DMS114 treated with DMSO at 0.1 percent for 48 hours (cell line): ENCODE measurements around the gene SLC2A13.
A peak's percentile ranks its signal among the peaks of the same experiment; 100 is the strongest.
"Not testable (repeated sequence)": the region's sequence is repeated elsewhere in the genome, so short reads cannot be mapped to it uniquely, and the experiment has no call there.

Experiments
- DNase-seq: peaks from one replicate; lab custom pipeline; 2025; ENCODE audit not compliant: unreplicated experiment; lab: John Stamatoyannopoulos, UW

Gene SLC2A13

DNA sequence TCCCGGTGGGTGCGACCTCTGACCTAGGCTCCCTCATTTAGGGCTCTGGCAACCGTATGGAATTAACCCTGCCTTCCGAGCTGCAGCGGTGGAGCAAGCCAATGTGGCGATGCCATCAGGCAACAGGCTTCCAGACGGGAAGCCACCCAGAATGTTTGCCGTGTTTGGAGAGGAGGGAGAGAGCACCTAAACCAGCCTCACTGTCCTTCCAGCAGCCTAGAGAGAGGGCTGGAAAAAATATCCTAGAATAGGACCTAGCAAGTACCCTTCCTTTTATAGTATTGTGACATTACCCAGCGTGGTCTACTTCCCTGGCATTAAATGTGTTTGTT, 287 bp upstream of the SLC2A13 start:
- peak; percentile 46 for DNase-seq

DNA sequence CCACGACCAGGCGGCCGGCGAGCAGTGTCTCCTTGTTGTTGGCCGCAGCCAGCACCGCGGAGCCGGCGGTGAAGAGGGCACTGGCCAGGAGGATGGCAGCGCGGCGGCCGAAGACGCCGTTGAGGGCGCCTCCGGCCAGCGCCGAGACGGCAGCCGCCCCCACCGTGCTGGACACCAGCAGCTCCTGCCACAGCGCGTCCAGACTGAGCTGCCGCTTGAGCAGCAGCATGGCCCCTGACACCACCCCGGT, 691 bp downstream of the SLC2A13 start:
- no peak for DNase-seq

DNA sequence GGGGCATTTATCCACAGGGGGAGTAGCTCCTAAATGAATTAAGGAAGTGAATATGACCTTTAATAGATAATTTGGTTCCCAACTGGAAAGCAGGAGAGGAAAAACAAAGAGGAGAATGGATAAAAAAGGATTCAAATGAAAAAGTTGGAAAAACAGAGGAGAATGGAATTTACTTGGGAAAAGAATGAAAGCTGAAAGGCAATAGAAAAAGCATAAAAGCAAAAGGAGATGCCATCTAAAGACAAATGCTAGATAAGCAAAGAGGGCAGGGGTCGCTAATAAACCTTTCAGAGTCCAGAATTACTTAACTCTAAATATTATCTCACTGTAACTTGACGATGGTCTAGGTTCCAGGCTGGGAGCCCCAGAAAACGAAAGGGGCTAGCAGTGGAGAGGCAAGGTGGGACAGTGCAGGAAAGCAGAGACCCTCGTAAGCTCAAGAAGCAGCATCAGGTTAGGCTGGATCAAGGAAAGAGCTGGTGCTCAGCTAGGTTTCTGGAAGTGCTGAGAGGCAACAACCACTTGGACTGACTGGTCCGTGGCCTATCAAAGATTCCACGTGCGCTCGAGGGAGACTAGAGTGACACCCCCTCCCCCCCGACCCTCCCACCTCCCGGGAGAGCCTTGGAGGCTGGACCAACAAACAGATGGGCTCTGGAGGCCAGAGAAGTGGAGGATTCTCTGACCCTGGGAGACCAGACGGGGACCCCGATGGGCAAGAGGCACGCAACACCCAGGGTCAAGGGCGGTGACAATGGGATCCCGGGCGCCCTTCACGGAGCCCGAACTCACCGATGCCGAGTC, 1.2 kb downstream of the SLC2A13 start:
- no peak for DNase-seq

DNA sequence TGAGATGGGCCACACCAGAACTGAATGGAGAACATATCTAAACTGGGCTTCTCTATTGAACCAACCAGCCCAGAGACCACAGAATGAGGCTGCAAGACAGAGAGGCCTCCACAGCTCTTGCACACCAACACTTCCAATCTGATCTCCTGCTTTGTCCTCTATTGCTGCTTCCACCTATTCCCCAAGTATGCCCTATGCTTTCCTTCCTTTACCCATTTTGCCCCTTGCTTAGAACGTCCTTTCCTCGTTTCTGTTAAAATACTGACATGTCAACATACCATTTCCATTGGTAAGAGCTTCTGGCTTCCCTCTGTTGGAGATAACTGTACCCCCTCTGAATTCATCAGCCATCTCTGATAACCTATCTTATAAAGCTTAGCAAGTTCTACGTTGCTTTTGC, 2.8 kb downstream of the SLC2A13 start:
- DNase-seq = no peak

DNA sequence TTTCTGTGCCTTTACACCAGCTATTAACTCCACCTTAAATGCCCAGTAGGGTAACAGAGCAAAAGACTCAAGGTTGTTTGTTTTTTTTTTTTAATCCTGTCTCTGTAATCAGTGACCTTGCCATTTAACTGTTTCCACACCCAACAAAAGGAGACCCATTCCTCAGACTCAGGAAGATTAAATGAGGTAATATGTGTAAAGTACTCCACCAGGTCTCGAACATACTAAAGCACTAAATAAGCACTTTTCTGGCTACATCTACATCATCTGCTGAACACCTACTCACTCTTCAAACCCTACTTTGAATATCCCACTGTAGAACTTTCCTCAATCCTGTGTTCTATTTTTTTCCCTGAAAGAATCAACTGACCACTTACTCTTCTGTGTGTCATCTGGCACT, 4.1 kb downstream of the SLC2A13 start:
- DNase-seq = no peak

DNA sequence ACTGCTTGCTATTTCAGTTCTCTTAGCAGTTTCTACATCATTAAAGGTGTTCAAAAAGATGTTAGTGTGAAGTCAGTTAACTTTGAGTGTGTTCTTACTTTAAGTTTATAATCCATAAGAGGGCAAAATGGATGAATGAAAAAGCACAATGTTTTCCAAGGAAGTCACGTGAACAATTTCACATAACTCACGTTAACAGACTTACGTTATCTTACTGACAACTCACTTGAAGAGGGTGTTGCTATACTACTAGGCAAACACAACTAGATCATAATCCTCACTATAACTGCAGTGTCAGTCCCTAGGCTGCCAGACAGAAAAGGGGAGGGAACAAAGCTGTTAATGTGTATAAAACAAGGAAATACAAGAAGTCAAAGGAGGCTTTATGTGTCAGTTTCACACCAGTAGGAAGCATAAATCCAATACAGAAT, 6.4 kb downstream of the SLC2A13 start:
- DNase-seq = no peak

DNA sequence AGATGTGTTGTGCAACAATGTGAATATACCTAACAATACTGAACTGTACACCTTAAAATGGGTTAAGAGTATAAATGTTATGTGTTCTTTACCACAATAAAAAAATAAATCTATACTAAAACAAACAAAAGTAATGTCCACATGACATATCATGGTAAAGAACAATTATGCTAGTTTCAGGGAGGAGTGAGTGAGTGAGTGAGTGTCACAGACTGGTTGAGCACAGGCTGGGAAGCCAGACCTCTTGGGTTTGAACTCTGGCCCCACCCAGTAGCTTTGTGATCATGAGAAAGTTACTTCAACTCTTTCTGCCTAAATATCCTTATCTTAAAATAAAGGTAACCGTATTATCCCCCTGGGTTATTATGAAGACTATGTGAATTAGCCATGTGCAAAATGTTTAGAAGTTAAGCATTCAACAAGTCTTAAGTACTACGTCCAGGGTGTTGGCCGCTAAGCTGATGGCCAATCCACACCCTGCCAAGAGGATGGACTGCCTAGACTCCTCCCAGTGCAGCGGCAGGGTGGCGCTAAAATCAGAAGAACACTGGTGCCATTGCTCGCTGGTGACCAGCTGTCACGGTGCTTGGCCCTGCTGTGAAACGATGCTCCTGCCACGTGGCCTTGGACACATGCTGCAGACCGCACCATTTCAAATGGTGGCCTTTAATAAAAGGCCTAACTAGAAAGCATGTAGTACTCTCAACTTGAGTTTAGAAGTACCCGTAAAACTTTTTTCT, 7.3 kb downstream of the SLC2A13 start:
- DNase-seq = no peak

DNA sequence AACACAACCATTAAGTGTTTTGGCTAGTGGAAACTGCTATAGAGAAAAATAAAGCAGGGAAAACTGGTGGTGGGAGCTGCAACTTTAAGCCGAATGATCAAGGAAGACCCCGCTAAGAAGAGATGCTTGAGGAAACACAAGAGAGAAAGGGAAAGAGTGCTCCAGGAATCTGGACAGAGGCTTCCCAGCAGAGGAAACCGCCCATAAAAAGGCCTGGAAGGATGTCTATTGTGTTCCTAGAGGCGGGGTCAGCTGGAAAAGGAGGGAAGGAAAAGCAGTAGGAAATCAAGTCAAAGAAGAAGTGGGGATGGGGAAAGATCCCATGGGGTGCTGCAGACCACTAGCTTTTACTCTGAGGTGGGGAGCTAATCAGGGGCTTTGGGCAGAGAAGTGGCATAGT, 12.4 kb downstream of the SLC2A13 start:
- no peak for DNase-seq

DNA sequence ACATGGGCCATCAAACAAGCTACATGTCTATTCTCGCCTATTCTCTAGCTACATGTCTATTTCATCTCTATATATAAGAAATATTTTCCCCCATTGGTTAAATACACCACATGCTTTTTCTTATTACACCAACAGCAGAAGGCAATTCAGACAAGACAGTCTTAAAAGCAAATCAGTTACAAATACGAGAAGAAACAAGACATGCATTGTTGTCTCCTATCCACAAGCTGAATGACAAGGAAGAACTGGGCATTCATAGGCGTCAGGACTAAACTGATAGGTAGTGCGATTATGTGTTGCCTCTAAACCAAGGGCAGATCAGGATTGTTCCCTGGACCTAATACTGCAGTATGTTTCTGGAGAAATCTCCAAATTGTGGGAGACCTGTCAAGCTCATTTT, 19.4 kb downstream of the SLC2A13 start:
- no peak for DNase-seq

DNA sequence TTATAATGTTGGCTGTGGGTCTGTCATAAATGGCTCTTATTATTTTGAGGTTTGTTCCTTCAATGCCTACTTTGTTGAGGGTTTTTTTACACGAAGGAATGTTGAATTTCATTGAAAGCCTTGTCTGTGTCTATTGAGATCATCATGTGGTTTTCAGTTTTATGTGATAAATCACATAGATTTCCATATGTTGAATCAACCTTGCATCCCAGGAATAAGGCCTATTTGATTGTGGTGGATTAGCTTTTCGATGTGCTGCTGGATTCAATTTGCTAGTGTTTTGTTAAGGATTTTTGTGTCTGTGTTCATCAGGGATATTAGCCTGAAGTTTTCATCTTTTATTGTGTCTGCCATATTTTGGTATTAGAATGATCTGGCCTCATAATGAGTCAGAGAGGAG, 27.6 kb downstream of the SLC2A13 start:
- no peak for DNase-seq

DNA sequence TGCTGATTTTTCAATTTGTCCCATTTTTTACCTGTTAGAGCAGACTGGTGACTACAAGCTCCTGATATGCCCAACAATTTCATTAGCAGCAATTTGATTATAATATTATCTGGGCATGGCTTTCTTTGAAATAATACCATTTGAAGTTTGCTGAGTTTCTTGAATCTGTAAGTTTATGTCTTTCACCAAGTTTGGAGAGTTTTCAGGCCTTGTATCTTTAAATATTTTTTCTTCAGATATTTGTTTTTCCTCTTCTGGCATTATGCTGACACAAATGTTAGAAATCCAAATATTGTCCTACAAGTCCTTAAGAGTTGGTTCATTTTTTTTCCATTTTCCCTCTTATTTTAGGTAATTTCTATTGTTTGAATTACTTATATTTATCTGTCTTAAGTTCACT, 30.4 kb downstream of the SLC2A13 start:
- no peak for DNase-seq

DNA sequence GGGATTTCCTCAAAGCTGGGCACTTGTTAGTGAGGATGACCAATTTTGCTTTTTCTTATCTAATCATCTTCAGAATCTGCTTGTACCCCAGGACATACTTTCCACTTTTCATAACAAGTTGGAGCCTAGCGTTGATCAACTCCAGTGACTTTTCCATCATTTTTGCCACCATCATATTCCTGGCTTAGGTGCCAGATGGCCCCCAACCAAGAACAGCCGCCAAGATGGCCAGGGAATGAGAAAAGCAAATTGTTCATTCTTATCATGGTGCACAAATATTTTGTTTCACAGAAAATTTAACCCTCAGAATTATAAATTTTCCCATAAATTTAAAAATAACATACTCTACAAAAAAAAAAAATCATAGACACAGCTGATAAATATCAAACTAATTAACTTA, 37.5 kb downstream of the SLC2A13 start:
- DNase-seq = no peak

DNA sequence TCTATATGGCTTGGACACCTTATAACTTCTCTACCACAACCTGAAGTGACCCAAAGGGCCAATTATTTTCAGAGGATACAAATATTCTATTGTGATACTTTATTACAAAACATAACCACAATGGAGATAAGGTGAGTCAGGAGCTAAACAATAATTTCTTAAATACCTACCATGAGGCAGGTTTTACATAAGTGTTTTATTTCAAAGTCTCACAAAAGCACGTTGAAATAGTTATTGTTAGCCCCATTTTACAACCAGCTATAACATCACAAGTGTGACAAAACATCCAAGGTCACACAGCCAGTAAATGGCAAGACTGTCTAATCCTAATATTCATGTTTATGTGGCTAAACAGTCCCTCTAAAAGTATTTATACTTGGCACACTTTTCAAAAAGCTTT, 40.2 kb downstream of the SLC2A13 start:
- DNase-seq = no peak

DNA sequence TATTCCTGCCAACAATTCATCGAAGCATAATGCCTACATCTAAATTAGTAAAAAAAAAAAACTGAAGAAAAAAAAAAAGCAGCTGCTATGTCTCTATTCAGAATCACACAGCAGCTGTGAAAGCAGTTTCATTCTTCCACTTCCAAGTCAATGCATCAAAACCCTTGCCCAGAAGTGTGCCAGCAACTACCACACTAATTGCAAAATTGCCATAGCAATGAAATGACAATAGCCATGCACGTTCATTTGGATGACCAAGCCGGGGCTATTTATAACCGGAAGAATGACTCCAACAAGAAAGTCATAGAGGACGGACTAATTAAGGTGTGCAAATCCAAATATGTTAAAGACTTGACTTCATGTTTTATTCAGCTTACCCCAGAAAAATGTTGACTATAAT, 42.5 kb downstream of the SLC2A13 start:
- DNase-seq = no peak

DNA sequence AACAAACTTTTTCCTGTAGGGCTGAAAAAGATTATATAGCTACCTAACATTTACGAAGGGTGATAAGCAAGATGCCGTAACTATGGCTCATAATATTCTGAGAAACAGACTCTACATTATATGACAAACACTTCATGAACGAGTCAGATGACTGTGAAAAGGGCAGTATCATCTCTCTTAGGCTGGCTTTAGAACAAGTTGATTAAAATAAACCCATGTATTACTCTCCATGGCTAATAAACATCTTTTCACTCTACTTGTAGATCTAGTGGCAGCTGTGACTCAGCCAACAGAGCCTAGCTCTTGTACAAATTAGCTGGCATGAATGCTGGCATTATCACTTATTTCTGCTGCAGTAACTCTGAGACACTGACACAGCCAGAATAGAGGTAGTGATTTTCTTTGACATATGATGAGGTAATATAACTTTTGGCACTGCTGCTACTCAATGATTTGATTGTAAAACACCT, 47.1 kb downstream of the SLC2A13 start:
- DNase-seq = no peak

DNA sequence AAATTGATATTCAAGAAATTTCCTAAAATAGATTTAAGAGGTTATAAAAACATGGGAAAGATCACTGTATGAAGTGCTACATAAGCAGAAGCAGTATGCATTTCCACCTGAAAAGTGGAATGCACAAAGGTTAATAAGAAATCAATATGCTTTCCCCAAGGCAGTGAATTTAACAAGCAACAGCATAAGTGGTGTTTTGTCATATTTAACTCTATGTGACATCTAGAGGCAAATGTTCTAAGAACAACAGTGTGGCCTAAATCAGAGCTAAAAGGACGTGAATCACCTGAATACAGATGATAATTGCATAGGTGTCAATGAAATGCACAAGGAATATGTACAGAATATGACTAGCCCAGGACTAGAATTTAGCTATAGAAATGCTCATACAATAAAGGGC, 49.5 kb downstream of the SLC2A13 start:
- DNase-seq = no peak

DNA sequence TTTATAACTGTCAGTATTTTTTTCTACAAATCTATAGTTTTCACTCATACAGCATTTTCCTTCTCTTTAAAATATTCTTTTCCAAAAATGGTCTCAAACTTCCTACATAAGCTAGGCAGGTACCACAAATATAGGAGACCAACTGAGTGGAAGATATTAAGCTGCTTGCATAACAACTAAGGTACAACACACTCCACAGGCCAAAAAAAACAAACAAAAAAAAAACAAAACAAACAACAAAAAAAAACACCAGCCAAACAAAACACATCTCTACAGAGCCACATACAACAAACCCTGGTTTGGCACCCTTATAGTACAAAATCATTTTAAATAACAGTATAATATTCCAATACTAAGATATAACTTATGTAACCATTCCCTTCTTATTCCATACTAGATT, 50.1 kb downstream of the SLC2A13 start:
- DNase-seq = no peak

DNA sequence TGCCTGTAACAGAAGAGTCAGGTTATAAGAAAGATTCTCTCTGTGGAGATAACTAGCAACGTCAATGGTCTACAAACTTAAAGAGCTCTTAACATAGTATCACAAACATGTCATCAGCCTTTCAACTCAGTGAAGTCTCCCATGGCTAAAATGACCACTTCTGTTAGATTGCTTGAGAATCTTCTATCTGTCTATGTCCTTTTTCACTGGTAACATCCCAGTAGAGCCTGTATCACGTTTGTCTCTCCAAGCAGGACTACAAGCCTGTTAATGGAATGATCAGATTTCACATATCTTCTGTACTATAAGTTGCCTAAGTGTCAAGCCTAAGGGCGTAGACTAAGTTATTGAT, 50.7 kb downstream of the SLC2A13 start:
- no peak for DNase-seq

DNA sequence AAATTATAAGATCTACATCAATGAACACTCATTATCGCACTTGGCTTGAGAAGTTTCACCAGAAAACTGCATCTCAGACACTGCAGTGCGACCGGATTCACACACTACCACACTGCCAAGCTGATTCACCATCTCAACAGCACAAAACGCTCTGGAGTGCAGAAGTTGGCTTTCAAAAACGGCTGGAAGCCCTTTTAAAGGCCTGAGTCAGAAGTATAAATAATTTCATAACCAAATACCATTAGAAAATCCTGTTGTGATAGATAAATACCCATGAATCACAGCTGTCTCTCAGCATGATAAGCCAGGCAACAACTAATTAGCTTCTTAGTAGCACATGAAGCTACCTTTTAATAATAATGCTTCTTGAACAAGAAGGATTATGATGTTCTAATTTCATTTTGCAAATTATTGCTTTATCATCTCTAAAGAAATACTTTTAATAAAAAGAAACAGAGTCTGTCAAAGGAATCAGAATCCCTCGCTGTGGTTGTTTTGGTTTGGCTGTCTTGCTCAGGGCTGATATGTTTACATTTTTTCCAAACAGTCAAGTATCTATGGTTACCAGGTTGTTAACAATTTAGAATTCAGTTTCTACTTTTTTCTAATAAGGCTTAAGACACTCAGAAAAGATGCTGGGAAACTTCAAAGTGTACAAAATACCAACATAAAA, 51.2 kb downstream of the SLC2A13 start:
- DNase-seq = no peak

DNA sequence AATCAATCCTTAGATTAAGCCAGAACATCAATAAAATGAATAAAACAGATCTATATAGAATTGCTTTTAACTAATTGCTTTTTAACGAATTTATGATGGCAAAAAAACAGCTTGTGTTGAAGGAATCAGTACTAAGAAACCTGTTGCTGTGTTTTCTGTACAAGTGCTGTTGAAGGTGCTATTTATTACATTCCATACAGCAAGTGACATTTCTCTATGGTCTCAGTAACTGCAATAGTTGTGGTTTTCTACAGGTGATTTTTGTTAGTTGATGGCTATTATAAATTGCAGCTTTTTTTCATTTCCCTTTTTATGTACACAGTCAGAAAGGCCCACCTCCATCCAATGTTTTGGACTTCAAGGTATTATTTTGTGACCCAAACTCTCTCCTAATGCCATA, 56.6 kb downstream of the SLC2A13 start:
- DNase-seq = no peak

DNA sequence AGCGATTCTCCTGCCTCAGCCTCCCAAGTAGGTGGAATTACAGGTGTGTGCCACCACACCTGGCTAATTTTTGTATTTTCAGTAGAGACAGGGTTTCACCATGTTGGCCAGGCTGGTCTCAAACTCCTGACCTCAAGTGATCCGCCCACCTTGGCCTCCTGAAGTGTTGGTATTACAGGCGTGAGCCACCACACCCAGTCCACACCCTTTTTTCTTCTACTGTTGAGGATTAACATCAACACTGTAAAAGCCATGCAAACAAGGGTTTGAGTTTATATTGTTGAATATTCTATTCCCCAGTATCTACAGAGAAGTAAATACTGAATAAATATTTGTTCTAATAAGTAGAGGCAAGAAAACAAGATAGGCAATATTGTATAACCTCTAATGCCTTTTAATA, 58.9 kb downstream of the SLC2A13 start:
- not testable (repeated sequence) for DNase-seq

DNA sequence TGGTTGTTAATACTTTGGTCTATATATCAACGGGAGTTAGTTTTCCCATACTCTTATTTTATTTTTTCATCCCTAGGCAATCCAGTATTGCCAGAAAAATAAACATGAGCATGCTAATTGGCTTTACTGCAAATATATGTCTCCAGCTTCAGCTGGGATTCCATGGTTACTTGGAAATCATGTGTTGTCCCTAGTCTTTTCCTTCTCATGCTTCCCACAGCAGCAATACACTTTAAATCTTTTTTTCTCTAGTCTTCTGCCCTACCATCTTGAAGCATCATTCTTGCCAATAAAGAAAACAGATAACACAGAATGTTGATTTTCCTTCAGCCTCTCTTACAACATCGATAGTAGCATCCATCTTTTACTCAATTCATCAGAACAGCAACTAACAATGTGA, 60.2 kb downstream of the SLC2A13 start:
- no peak for DNase-seq

DNA sequence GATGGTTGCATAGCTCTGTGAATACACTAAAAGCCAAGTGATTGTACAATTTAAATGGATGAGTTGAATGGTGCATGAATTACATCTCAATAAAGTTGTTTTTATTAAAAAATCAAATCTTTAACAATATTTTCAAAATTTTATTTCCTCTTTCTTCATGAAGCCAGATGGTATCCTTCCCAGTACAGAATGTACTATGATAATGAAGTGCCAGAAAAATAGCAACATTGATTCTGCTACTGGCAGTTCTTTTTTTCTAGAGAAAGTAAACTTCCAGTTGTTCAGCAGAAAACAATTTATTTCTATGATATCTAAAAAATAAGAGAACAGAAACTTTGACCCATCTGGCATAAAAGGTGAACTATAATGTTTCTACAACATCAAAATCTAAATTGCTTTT, 61.5 kb downstream of the SLC2A13 start:
- no peak for DNase-seq
